HG03460 (cell line): ENCODE measurements around the gene RCC1.
"Not testable (repeated sequence)": the region's sequence is repeated elsewhere in the genome, so short reads cannot be mapped to it uniquely, and the experiment has no call there.

Source experiments
- ATAC-seq: cut with Tn5 transposase; IDR thresholded peaks from one replicate; pipeline ENCODE4 v1.9.1; 2021; ENCODE audit not compliant: unreplicated experiment

RCC1 gene

GRCh38 chr1:28582248-28582615 lies 76.4 kb downstream of the RCC1 start:
- ATAC-seq, result no peak

- ATAC-seq, result not testable (repeated sequence)
Measured at GRCh38 chr1:28586585-28587391, 80.9 kb downstream of the RCC1 start.
